Neural progenitor cell (in vitro differentiated cells): Measurements from ENCODE around the gene PPIB. TPM values are rescaled to one million over a fixed set of nuclear protein-coding genes. Genes with fewer than 3 reads are reported as not detected.
A peak's percentile ranks its signal among the peaks of the same experiment; 100 is the strongest.

Experiments
- DNase-seq: peaks from one replicate; pipeline ENCODE4 v3.0.0-alpha.2; 2016; ENCODE audit warnings: low spot score
- H2AFZ ChIP-seq: fragments of 200-600 bp; sonication (generic); replicated peaks from 2 replicates; pipeline ENCODE4 v1.6.1; 2016; ENCODE audit warnings: antibody characterized with exemption
- H3F3A ChIP-seq: fragments of 200-600 bp; sonication (generic); 2 replicates; pipeline ENCODE4 v1.6.1; 2016; ENCODE audit warnings: antibody characterized with exemption, low read depth
- H3K27ac ChIP-seq: fragments of 200-600 bp; sonication (generic); 2 replicates; pipeline ENCODE4 v1.5.1; 2016; ENCODE audit warnings: mild to moderate bottlenecking
- H3K27me3 ChIP-seq: fragments of 200-600 bp; sonication (generic); 2 replicates; pipeline ENCODE4 v1.6.1; 2016; ENCODE audit warnings: mild to moderate bottlenecking, moderate library complexity
- H3K36me3 ChIP-seq: fragments of 200-600 bp; sonication (generic); 2 replicates; pipeline ENCODE4 v1.5.1; 2016
- H3K4me1 ChIP-seq: fragments of 200-600 bp; sonication (generic); 2 replicates; pipeline ENCODE4 v1.6.1; 2016; ENCODE audit warnings: mixed run types
- H3K4me2 ChIP-seq: fragments of 200-600 bp; sonication (generic); 2 replicates; pipeline ENCODE4 v1.6.1; 2016
- H3K4me3 ChIP-seq: fragments of 200-600 bp; sonication (generic); 2 replicates; pipeline ENCODE4 v1.5.1; 2016
- H3K79me2 ChIP-seq: fragments of 200-600 bp; sonication (generic); 2 replicates; pipeline ENCODE4 v1.6.1; 2016; ENCODE audit warnings: low read depth
- H3K9ac ChIP-seq: fragments of 200-600 bp; sonication (generic); 2 replicates; pipeline ENCODE4 v1.6.1; 2016
- H3K9me3 ChIP-seq: fragments of 200-600 bp; sonication (generic); 2 replicates; pipeline ENCODE4 v1.5.1; 2016; ENCODE audit warnings: low read depth
- H4K20me1 ChIP-seq: fragments of 200-600 bp; sonication (generic); 2 replicates; pipeline ENCODE4 v1.6.1; 2016; ENCODE audit warnings: low read depth
- H3K27ac Mint-ChIP-seq: 3 replicates; pipeline ENCODE4 v1.8.0; 2021; ENCODE audit warnings: mixed read lengths
- H3K27me3 Mint-ChIP-seq: 2 replicates; pipeline ENCODE4 v1.8.0; 2022; ENCODE audit warnings: low read depth, mild to moderate bottlenecking, inconsistent platforms, moderate library complexity, mixed read lengths; ENCODE audit not compliant: insufficient read depth
- H3K36me3 Mint-ChIP-seq: 3 replicates; pipeline ENCODE4 v1.8.0; 2021; ENCODE audit warnings: mixed read lengths
- H3K4me1 Mint-ChIP-seq: 3 replicates; pipeline ENCODE4 v1.8.0; 2021; ENCODE audit warnings: mixed read lengths
- H3K4me3 Mint-ChIP-seq: 3 replicates; pipeline ENCODE4 v1.8.0; 2021; ENCODE audit warnings: mild to moderate bottlenecking, moderate library complexity, mixed read lengths
- H3K9me3 Mint-ChIP-seq: 3 replicates; pipeline ENCODE4 v1.8.0; 2020; ENCODE audit warnings: mixed read lengths
- EZH2 ChIP-seq: fragments of 200-600 bp; sonication (generic); IDR thresholded peaks from 2 replicates; pipeline ENCODE4 v1.6.1; 2017; ENCODE audit warnings: antibody characterized with exemption, mild to moderate bottlenecking, moderate library complexity
- EZH2phosphoT487 ChIP-seq: fragments of 200-600 bp; sonication (generic); IDR thresholded peaks from 2 replicates; pipeline ENCODE4 v1.6.1; 2017; ENCODE audit warnings: antibody characterized with exemption
- total RNA-seq: library from RNA; depleted of rRNA; stranded (reverse); fragments of >200 nt; gene quantifications from 2 replicates; pipeline ENCODE4 v1.2.3, GENCODE V29; 2015; ENCODE audit warnings: low replicate concordance
- TF ChIP-seq, protein P1 (sequence below): fragments of 200-600 bp; sonication (generic); IDR thresholded peaks from 2 replicates; pipeline ENCODE4 v1.5.1; 2017; ENCODE audit warnings: antibody characterized with exemption, mild to moderate bottlenecking

PPIB gene
- total RNA-seq, 1 donor from 2014 or later: 109 TPM

DNA sequence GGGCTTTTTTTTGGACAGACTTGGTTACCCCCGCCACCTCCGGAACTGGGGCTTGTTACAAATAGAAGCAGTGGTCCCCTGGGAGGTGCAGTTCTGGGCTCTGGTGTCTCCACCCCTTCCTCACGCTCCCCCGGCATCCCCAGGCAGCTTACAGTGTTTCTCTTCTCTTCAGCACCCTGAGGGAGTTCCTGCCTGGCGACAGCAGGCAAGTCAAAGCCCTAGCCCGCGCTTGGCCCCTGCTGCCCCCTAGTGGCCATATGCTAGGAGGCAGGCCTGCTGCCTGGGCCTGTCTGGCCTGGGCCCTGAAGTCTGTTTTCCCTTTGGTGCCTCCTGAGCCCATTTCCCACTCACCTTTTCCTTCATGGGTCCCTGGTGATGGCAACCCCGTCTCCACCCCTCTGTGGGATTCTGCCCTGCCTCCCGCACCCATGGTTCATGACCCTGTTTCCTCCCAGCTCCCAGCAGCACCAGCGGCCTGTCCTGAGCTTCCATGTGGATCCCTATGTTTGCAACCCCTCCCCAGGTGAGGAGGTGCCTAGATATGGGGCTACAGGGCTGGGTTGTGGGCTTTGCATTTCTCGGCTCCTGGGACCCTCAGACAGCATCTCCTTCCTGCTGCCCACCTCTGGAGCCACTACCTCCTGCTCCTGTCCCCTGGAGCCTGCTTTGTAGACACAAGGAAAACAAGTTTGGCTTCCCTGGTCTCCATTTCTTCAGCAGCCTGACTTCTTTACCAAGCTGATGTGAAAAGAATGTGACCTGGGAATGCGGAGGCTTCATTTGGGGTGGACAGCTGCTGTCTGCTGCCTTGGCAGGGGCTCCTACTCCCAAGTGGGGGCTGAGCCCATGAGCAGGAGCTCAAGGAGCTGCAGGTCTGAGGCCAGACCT is 9.1 kb downstream of the PPIB start:
- H3K27ac ChIP-seq: no peak overlapping the region
- H3K27ac Mint-ChIP-seq: no peak overlapping the region
- peaks cover 15% of the 10 kb centered on the region for H3K27me3 Mint-ChIP-seq

DNA sequence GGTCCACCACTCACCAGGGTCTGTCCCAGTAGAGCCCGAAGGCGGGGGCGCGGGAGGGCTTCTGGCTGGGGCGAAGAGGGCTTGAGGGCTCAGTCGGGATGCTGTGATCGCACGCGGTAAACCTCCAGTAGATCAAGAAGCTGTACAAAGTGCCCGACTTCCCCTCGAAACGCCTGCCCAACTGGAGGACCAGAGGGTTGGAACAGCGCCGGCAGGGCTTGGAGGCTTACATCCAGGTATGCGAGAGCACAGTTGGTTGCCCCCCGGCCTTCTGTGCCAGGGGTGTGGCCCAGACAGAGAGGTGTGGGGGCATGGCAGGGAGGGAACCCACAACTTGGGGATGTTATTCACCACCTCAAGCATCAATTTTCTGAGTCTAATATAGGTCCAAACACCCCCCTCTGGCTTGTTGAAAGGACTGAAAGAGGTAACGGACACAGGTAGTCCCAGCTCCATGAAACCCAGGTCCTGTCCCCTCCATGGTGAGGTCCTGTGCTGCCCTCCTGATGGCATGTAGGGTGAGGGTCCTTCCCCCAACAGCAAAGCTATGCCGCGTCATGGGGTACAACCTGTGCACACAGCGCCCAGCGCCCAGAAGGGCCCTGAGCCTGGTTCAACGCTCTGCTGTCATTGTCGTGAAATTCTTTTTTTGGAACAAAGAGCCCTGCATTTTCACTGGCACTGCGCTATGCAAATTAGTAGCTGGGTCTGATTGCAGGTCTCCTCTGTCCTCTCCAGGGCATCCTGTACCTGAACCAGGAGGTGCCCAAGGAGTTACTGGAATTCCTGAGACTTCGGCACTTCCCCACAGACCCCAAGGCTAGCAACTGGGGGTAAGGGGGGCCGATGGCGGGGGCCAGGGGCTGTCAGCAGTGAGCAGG is 10.1 kb downstream of the PPIB start:
- Histone ChIP-seq H3K4me2 (peak overlapping the region; percentile 86), H3K9ac (no peak overlapping the region), H3K4me1 (peaks cover 9% of the 10 kb centered on the region), H3K36me3 (no peaks in the 10 kb centered on the region), H2AFZ (peak overlapping the region; percentile 92), H3K9me3 (no peaks in the 10 kb centered on the region), H4K20me1 (peaks cover 9% of the 10 kb centered on the region), H3F3A (peaks cover 13% of the 10 kb centered on the region), H3K79me2 (no peaks in the 10 kb centered on the region), H3K4me3 (peak overlapping the region; percentile 58), H3K27ac (no peak overlapping the region), H3K27me3 (peaks cover 32% of the 10 kb centered on the region)
- Mint-ChIP-seq H3K36me3 (peaks cover 9% of the 10 kb centered on the region), H3K4me3 (peak overlapping the region; percentile 64), H3K9me3 (no peaks in the 10 kb centered on the region), H3K27ac (no peak overlapping the region), H3K4me1 (peaks cover 7% of the 10 kb centered on the region), H3K27me3 (peaks cover 15% of the 10 kb centered on the region)
- no peak for DNase-seq
- TF ChIP-seq EZH2 (no peak), EZH2phosphoT487 (no peak)
- TF ChIP-seq, protein P1, sequence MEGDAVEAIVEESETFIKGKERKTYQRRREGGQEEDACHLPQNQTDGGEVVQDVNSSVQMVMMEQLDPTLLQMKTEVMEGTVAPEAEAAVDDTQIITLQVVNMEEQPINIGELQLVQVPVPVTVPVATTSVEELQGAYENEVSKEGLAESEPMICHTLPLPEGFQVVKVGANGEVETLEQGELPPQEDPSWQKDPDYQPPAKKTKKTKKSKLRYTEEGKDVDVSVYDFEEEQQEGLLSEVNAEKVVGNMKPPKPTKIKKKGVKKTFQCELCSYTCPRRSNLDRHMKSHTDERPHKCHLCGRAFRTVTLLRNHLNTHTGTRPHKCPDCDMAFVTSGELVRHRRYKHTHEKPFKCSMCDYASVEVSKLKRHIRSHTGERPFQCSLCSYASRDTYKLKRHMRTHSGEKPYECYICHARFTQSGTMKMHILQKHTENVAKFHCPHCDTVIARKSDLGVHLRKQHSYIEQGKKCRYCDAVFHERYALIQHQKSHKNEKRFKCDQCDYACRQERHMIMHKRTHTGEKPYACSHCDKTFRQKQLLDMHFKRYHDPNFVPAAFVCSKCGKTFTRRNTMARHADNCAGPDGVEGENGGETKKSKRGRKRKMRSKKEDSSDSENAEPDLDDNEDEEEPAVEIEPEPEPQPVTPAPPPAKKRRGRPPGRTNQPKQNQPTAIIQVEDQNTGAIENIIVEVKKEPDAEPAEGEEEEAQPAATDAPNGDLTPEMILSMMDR: no peak

More for the DNA sequence above, 9.1 kb downstream of the PPIB start:
- peaks cover 9% of the 10 kb centered on the region for H4K20me1 ChIP-seq
- no peak overlapping the region for H2AFZ ChIP-seq
- peaks cover 13% of the 10 kb centered on the region for H3F3A ChIP-seq
- H3K36me3 Mint-ChIP-seq: peaks cover 17% of the 10 kb centered on the region
- peak overlapping the region; percentile 58 for H3K4me3 ChIP-seq
- peaks cover 10% of the 10 kb centered on the region for H3K4me1 Mint-ChIP-seq
- H3K36me3 ChIP-seq: no peaks in the 10 kb centered on the region
- no peaks in the 10 kb centered on the region for H3K9me3 Mint-ChIP-seq
- no peaks in the 10 kb centered on the region for H3K79me2 ChIP-seq
- no peak for TF ChIP-seq EZH2
- TF ChIP-seq, protein P1: peak; percentile 96
- TF ChIP-seq EZH2phosphoT487: no peak
- peak; percentile 90 for DNase-seq
- H3K9me3 ChIP-seq: no peaks in the 10 kb centered on the region
- H3K27me3 ChIP-seq: peaks cover 32% of the 10 kb centered on the region
- peaks cover 9% of the 10 kb centered on the region for H3K4me1 ChIP-seq
- no peak overlapping the region for H3K9ac ChIP-seq
- peak overlapping the region; percentile 77 for H3K4me3 Mint-ChIP-seq
- peak overlapping the region; percentile 86 for H3K4me2 ChIP-seq

DNA sequence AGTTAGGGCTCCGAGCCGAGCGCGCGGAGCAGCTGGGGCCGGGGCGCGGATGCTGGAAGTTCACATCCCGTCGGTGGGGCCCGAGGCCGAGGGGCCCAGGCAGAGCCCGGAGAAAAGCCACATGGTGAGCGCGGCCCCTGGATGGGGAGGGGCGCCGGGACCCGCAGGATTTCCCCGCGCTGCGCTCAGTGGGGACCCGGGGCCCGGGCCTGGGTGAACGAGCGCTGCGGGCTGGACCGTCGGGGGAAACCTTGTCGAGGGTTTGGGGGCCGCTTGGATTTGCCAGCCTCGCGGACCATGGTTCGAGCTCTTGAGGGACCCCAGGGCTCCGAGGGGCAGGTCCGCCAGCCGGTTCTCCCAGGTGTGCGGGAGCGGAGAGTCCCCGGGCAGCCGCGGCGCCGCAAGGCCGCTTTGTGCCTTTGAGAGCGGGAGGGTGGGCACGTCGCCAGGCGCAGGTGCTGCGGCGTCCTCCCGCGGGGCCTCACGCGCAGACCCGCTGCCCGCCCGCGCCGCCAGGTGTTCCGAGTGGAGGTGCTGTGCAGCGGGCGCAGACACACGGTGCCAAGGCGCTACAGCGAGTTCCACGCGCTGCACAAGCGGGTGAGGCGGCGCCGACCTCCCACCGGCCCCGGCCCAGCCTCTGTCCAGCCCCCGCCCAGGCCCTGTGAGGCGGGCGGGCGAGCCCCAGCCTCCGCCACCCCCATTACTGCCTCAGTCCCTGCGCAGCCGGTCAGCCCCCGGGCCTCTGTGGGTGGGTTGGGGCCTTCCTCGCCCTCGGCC is 10.9 kb downstream of the PPIB start, which contains the start of gene SNX22:
Gene SNX22 (plus strand): TSS at position 5 of the 780 bp plus-strand sequence. CDS start 45 bp downstream, at position 50.
- Histone ChIP-seq H2AFZ (peak within 1 kb of the TSS; percentile 92), H3F3A (peaks cover 18% of the 10 kb centered on the region), H3K4me1 (peaks cover 14% of the 10 kb centered on the region), H4K20me1 (peaks cover 9% of the 10 kb centered on the region), H3K27me3 (peaks cover 32% of the 10 kb centered on the region), H3K9me3 (no peaks in the 10 kb centered on the region), H3K9ac (no peak within 1 kb of the TSS), H3K4me3 (peak within 1 kb of the TSS; percentile 58), H3K27ac (no peak within 1 kb of the TSS), H3K4me2 (peak within 1 kb of the TSS; percentile 86), H3K36me3 (no peaks in the 10 kb centered on the region), H3K79me2 (no peaks in the 10 kb centered on the region)
- Mint-ChIP-seq H3K36me3 (peaks cover 9% of the 10 kb centered on the region), H3K27ac (no peak within 1 kb of the TSS), H3K4me3 (peak within 1 kb of the TSS; percentile 84), H3K4me1 (peaks cover 7% of the 10 kb centered on the region), H3K9me3 (no peaks in the 10 kb centered on the region), H3K27me3 (peaks cover 15% of the 10 kb centered on the region)
- DNase-seq: peak; percentile 56
- TF ChIP-seq EZH2 (peak; percentile 87), EZH2phosphoT487 (peak; percentile 50)
- TF ChIP-seq, protein P1: no peak
